Measurements from ENCODE around the gene TMEM45A.
"Not testable (repeated sequence)": the region's sequence is repeated elsewhere in the genome, so short reads cannot be mapped to it uniquely, and the experiment has no call there.

Gene TMEM45A

GRCh38 chr3:100492059-100493006 lies at the start of gene TMEM45A:
TMEM45A (plus strand) TSS chr3:100492619; CDS start chr3:100555212, 62,593 bp downstream.
- peak; percentile 87 for DNase-seq

GRCh38 chr3:100443690-100444089 lies 48.7 kb upstream of the TMEM45A start:
- DNase-seq = no peak

DNA sequence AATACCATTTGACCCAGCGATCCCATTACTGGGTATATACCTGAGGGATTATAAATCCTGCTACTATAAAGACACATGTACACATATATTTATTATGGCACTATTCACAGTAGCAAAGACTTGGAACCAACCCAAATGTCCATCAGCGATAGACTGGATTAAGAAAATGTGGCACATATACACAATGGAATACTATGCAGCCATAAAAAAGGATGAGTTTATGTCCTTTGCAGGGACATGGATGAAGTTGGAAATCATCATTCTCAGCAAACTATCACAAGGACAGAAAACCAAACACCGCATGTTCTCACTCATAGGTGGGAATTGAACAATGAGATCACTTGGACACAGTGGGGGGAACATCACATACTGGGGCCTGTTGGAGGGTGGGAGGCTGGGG lies 45.4 kb upstream of the TMEM45A start:
- not testable (repeated sequence) for DNase-seq

DNA sequence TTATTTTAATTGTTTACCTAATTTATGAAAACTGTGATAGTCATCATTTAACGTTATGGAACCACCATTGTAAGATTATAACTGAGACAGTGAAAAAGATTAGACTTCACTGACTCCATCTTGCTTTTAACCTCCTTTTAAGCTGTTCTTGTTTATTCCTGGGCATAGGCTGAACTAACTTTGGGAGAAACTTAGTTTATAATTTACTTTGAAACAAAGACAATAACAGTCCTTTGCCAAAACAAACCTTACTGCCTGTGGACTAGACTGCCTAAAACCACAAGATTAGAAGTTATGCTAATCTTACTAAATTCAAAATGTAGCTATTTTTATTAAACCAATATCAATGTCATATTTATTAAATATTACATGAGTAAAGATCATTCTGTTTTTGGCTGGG lies 44.3 kb upstream of the TMEM45A start:
- no peak for DNase-seq

DNA sequence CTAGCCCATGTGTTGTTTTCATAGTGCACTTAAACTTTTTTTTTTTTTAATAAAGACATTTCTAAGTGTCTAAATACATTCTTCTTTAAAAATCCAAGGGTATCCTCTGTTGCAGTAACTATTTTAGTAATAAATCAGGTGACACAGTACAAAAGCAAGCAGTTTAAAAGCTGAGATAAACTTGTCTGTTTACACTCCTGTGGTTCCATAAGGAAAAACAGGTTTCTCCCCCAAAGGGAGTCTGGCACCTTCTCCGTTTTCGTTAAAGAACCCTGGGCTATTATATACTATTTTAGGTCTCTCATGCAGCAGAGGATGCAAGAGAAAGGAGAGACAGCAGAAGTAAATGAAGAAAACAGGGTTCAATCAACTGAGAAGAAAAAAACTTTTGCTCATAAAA lies 43.2 kb upstream of the TMEM45A start:
- no peak for DNase-seq

DNA sequence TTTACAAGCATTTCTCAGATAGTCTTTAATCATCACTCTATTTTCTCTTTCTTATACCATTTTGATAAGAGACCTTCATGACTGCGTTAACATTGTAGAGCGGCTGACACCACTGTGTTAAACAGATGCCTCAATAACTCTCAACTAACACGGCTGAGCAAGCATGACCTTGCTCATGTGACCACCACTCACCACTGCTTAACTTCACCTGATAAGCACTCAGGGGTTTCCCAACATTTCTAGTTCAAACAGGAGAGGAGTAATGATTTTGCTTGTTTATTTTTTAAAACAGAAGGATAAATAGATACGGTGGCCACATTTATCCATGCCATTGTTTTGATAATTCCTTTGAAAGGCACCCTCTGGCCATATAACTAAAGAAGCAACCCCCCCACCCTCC lies 37.7 kb upstream of the TMEM45A start:
- DNase-seq = no peak

DNA sequence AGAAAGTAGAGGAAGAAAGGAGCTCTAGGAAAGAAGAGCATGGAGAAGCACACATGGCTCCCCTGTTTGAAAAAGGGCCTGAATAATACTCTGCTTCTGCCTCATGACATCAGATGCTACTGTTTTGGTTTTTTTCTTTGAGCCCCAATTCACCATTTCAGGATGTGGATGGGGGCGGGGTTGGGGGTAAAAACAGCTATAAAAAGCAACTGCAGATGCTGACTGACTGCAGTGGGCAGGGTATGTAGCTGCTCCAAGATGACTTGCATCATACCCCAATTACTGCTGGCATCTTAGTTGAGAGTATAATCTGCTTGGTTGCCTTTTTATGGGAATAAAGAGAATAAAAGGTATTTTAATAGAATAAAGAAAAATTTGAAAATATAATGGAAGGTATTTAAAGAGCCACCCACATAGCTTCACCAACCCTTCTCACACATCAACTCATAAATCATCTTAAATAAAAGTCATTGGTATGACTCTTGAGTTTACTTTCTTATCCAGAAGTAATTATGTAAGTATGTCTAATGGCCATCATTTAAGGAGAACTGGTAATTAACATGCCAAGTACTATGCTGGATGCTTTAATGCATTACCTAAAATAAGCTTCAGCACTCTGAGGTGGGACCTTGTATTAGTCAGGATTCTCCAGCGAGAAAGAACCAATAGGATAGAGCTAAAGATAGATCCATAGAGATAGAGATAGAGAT lies 36.4 kb upstream of the TMEM45A start:
- no peak for DNase-seq

DNA sequence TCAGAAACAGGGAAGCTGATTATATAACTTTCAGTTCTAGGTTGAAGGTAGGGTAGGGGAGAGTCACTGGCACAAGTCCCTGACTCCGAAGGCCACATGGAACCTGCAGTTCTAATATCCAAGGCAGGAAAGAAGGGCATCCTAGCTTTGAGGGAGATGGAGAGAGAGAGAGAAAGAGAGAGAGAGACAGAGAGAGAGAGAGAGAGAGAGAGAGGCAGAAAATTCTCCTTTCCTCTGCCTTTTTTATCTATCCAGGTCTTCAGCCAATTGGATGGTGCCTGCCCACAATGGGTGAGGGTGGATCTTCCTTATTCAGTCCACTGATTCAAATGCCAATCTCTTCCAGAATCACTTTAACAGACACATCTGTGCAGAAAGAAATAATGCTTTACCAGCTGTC lies 35.7 kb upstream of the TMEM45A start:
- DNase-seq = no peak

- no peak for DNase-seq
Measured at GRCh38 chr3:100457811-100458210, 34.6 kb upstream of the TMEM45A start.

GRCh38 chr3:100458814-100459213 lies 33.6 kb upstream of the TMEM45A start:
- DNase-seq = no peak

DNA sequence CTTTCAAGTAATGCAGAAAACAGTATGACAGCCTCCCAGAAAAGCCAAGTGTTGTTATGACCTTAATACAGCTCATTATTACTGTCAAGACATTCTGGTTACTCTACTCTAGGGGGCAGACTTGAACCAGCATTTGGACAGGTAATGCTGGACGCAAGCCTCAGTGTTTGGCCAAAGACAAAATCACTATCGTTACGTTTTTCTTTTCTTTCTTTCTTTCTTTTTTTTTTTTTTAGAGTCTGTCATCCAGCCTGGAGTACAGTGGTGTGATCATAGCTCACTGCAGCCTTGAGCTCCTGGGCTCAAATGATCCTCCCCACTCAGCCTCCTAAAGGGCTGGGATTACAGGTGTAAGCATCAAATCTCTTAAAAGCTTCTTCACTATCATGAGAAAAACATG lies 29.4 kb upstream of the TMEM45A start:
- peak; percentile 45 for DNase-seq

- no peak for DNase-seq
Measured at GRCh38 chr3:100463646-100464155, 28.7 kb upstream of the TMEM45A start.

DNA sequence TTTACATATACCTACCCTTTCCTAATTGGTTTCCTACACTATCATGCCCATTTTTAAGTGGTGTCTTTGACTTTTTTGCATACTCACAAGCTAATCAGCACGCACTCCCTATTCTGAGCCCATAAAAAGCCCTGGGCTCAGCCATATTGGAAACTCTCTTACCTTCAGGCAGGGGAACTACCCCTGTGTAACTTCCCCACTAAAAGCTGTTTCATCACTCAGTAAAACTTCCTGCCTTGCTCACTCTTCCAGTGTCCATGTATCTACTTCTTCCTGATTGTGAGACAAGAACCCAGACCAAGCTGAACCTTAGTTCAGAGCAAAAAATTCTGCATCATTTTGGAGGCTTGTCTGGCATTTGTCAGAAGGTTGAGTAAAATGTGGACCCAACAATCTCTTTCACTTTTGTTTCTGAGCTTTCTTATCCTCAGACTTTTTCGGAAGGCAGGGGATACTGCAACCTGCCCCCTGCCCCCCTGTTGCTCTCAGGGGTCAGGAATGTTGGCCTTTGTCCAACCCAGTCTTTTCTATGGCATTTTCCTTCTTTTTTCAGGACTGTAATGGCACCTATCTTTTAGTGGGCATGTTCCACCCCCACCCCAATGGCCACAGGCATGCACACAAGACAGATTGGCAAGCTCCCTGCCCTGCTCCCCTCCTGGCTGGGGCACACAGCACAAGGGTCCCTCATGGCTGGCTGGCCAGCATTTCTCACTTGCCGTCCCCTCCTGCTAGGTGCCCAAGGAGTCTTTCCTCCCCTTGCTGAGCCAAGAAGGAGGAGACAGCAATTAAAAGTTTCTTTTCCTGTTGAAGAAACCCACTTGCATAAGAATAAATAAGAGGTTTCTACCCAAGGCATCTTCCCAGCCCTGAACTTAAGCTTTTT lies 26.3 kb upstream of the TMEM45A start:
- no peak for DNase-seq

- DNase-seq = no peak
Measured at GRCh38 chr3:100467133-100467532, 25.3 kb upstream of the TMEM45A start.

DNA sequence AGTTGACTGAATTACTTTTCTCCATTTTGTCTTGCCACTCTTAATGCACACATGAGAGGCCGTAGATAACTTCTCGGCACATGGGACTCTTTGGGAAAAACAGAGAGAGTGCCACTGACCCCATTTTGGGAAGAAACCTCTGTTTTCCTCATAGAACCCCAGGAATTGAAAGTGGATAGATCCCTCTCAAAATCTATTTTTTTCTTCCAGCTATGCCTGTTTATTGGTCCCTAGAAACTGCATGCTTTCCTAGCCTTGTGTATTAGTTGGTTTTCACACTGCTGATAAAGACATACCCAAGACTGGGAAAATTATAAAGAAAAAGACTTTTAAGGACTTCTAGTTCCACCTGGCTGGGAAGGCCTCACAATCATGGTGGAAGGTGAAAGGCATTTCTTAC lies 23.7 kb upstream of the TMEM45A start:
- no peak for DNase-seq

GRCh38 chr3:100470951-100471350 lies 21.5 kb upstream of the TMEM45A start:
- no peak for DNase-seq

DNA sequence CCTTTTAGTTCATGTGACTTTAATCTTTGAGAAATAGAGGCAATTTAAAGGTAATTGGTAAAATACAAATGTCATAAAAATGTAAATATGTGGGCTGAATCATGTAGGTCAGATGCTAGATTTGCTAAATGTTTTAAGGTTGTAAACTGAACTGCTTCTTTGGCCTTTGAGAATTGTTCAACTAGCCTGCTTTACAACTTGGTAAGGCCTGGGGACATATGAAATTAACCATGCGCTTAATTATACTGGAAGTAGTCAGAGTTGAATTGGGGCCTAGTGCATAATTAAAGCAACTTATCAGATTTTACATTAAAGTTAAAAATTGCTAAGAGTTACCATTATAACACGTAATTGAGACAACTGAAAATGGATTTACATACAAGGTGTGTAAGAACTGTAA lies 21.0 kb upstream of the TMEM45A start:
- DNase-seq = no peak

GRCh38 chr3:100477851-100478360 lies 14.5 kb upstream of the TMEM45A start:
- DNase-seq = not testable (repeated sequence)

DNA sequence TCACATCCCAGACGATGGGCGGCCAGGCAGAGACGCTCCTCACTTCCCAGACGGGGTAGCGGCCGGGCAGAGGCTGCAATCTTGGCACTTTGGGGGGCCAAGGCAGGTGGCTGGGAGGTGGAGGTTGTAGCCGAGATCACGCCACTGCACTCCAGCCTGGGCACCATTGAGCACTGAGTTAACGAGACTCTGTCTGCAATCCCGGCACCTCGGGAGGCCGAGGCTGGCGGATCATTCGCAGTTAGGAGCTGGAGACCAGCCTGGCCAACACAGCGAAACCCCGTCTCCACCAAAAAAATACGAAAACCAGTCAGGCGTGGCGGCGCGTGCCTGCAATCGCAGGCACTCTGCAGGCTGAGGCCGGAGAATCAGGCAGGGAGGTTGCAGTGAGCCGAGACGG lies 13.9 kb upstream of the TMEM45A start:
- DNase-seq = not testable (repeated sequence)

DNA sequence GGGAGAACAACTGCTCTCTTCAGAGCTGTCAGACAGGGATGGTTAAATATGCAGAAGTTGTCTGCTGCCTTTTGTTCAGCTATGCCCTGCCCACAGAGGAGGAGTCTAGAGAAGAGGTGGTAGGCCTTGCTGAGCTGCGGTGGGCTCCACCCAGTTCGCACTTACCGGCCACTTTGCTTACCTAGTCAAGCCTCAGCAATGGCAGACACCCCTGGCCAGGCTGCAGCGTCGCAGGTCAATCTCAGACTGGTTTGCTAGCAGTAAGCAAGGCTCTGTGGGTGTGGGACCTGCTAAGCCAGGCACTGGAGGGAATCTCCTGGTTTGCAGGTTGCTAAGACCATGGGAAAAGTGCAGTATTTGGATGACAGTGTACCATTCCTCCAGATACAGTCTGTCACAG lies 12.3 kb upstream of the TMEM45A start:
- no peak for DNase-seq

DNA sequence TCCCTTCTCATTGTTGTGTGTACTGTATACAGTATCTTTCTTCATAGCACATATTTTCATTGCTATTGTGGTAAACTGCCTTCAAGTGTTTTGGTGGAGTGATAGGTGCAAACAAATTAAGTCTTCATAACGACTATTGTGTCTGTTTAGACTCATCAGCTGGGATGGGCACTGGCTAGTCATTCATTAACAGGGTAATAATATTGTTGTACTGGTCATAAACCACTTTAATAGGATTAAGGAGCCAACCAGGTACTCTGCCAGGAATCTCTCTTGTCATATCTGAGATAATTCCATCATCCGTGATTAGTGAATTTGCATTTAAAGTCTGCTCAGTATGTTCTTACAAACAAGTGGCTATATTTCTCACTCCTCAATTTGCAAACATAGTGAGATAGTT lies 10.2 kb upstream of the TMEM45A start:
- no peak for DNase-seq

GRCh38 chr3:100483529-100483928 lies 8.9 kb upstream of the TMEM45A start:
- no peak for DNase-seq

DNA sequence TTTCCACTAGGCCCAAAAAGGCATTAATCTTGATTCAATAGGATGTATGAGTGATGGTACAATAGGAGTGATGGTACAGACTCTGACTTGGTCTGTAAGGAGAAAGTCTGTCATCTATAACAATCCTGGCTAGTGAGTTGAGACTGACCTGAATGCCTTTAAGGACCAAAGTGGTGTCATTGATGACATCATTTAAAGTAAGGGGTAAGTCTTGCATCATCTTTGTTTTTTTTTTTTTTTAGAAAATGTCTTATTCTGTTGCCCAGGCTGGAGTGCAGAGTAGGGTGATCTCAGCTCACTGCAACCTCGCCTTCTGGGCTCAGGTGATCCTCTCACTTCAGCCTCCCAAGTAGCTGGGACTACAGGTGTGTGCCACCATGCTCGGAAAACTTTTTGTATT lies 5.6 kb upstream of the TMEM45A start:
- DNase-seq = no peak
